Suppressor macrophage treated with lipopolysaccharide for 1 hour (primary cell): Measurements from ENCODE around the gene BAMBI.
A peak's percentile ranks its signal among the peaks of the same experiment; 100 is the strongest.

Source experiments
- DNase-seq, 3 donors: peaks; one replicate each; pipeline ENCODE4 v3.0.0-alpha.2; 2020 to 2022

Gene BAMBI

DNA sequence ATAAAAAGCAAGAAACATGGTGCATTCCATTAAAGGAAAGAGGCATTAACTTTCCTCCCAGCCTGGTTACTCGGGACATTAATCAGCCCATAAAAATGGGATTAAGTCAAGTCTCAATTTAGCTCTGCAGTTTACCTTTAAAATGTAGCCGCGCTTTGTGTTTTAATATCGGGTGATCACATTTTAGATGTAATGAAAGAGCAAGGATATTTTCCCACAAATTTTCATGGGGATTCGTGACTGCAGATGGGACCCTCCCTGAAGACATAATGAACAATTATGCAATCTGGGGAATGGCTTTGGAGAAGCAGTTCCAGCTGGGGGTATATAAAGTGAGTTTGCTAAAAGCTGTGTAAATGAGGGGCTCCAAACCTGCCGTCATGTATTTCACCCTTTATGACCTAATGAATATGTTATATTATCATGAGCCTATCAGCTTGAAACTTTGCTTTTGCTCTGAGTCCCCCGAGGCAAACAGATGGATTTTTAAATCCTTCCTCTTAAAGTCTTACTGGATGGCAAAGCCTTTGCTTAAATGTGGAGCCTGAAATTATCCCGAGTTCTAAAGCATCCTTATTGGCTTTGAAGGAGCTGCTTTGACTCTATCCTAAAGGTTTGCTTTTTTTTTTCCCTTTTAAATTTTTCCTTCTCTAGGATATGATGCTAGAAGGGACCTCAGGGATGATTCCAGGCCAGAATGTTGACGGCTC lies 31.8 kb downstream of the BAMBI start:
- no peak for DNase-seq

DNA sequence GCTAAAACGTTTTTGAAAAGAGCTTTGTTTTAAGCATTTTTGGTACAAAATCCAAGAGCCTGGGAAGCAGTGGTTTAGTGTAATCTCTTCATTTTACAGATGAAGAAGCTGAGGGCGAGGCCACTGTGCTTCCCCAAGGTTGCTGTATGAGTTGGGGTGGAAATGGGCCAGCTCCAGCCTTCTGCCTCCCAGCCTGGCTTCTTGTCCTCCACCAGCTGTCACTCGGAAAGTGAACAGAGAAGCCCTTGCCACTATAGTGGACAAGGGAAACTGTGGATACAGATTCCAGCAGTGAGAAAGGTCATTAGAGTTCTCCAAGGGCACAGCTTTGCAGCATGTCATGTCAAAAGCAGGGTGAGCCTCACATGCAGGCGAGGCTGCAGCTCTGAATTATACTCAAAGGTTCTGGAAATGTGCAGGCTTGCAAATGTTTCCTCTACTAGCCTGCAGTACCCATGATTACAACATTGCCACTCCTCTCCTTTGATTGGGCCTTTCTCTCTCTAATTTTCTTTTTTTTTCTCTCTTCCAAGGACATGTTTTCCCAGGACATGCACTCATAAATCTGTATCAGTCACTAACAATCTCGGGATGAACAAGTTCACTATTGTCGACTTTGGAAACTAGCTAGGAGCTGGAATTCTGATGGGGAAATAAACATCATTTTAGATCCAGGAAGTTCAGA lies 33.0 kb downstream of the BAMBI start:
- DNase-seq, result no peak

DNA sequence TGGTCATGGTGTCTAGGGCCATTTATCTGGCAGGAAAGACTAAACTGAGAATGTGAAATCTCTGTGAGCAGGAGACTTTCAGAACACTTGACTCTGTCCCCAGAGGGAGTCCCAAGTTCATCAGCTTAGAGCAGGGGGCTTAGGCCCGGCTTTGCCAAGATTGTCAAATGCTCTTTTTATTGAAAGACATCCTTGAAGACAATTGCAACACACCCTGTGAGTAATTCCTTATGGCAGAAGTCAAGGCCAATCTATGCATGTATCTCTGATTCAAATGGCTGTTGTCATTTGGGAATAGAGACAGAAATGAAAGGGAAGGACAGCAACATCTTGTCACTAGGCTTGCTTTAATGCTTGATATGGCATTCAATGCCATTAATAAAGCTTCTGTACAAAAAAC lies 33.7 kb downstream of the BAMBI start:
- DNase-seq, result no peak

DNA sequence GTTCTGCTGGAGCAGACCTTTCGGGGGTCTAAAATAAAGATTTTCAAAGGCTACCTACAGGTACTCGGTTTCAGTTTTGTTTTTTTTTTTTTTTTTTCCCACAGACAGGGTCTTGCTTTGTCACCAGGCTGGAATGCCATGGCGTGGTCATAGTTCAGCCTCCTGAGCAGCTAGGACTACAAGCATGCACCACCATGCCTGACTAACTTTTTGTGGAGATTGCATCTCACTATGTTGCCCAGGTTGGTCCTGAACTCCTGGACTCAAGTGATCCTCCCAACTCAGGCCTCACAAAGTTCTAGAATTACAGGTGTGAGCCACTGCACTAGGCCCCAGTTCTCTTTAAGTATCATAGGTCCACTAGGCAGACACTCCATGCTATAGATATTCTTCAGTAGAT lies 34.5 kb downstream of the BAMBI start:
- DNase-seq, result no peak

DNA sequence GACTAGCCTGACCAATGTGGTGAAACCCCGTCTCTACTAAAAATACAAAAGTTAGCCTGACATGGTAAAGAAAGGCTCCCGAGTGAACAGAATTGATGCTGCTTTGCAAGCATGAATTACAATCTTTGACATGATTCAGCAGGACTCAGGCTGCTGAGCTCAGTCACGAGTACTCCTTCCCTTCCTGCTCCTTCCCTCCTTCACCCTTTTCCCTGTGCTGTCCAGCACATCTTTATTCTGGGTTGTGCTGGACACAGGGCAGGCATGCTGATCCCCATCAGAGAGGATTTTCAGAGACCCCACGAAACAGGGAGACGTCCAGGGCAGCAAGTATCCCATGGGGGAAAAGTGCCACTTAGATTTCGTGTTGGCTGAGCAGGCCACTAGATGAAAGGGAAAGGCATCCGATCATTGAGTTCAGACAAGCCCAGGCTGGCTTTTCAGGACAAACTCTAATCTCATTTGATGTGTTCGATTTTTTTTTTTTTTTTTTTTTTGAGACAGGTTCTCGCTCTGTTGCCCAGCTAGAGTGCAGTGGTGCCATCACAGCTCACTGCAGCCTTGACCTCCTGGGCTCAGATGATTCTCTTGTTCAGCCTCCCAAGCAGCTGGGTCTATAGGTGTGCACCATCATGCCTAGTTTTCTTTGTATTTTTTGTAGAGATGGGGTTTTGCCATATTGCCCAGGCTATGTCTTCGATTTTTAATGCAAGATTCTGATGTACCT lies 36.5 kb downstream of the BAMBI start:
- no peak for DNase-seq

DNA sequence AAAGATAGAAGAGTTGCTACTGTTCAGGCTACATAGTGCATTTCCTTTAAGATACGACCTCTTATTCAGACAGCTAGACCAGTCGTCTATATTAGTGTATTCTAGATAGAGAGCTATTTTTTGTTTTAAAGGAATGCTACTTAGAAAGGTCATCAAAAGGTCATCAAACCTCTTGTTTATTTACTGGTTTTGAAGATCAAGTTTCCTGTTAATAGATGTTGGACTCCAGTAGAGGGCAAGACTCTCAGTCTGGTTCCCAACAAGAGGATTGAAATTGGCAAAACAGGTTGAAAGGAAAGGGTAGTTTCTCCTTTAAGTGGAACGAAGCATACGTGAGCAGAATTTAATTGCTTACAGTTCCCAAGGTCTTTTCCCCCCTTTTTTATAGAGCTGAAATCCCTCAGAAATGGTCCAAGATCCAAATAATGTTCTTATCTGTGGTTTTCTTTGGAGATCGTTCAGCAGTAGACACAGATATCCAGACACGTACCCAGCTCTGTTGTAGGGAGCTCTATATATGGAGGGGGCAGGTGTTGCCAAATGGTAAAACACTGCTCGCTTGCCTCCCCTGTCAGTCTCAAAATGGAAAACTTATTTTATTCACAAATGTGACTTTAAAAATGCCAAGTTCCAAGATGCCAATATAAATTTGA lies 37.2 kb downstream of the BAMBI start:
- DNase-seq, result no peak

DNA sequence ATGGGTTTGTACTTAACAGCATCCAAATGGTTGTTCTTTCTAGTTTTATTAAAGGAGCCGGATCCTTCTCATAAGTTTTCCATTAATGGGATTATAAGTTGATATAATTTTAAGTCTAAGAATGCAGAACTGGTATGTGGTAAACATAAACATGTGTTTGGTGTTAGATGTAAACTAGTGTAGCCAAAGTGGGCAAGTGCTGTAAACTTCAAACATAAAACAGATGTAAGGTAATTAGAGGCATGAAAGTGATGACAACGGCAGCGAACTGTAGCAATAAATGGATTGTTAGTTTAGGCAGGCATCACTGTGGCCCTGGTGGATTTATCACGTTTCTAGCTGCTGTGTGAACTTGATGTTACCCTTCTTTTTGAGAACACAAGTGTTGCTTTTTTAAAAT lies 37.9 kb downstream of the BAMBI start:
- no peak for DNase-seq

DNA sequence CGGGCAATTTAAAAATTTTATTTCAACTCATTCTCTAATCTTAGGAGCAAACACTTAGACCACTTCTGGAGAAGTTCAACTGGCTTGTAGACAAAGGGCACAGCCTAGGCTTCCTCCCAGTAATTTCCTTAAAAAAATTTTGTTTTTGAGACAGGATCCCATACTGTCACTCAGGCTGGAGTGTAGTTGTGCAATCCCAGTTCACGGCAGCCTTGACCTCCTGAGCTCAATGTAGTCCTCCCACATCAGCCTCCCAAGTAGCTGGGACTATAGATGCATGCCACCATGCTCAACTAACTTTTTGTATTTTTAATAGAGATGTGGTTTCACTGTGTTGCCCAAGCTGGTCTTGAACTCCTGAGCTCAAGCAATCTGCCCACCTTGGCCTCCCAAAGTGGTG lies 38.4 kb downstream of the BAMBI start:
- no peak for DNase-seq

DNA sequence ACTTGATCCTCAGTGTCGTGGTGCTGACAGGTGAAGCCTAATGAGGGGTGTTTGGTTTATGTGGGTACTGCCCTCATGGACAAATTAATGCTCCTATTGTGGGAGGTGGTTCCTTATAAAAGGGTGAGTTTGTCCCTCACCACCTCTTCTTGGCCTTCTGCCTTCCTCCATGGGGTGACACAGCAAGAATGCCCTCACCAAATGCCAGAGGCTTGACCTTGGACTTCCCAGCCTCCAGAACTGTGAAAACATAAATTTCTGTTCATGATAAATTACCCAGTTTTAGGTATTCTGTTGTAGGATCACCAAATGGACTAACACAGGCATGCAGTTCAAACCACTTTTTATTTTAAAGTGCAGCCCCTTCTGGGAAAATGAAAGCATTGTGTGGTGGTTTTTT lies 39.4 kb downstream of the BAMBI start:
- no peak for DNase-seq

DNA sequence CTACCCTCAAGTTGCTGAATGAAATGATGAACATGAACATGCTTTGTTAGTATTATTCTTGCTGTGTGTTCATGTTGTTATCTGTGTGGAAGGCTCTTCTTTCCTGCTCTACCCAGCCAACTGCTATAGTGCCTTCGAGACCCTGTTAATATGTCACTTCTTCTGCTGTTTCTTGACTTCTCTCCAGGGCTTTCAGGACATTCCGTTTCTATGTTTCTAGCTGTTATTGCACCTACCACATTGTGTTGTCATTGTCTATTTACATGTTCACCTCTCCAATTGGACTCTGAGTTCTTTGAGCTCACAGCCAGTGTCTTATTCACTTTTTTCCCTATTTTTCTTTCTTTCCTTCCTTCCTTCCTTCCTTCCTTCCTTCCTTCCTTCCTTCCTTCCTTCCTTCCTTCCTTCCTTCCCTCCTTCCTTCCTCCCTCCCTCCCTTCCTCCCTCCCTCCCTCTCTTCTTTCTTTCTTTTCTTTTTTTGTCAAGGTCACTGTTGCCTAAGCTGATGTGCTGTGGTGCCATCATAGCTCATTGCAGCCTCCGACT lies 40.4 kb downstream of the BAMBI start:
- DNase-seq, result no peak

DNA sequence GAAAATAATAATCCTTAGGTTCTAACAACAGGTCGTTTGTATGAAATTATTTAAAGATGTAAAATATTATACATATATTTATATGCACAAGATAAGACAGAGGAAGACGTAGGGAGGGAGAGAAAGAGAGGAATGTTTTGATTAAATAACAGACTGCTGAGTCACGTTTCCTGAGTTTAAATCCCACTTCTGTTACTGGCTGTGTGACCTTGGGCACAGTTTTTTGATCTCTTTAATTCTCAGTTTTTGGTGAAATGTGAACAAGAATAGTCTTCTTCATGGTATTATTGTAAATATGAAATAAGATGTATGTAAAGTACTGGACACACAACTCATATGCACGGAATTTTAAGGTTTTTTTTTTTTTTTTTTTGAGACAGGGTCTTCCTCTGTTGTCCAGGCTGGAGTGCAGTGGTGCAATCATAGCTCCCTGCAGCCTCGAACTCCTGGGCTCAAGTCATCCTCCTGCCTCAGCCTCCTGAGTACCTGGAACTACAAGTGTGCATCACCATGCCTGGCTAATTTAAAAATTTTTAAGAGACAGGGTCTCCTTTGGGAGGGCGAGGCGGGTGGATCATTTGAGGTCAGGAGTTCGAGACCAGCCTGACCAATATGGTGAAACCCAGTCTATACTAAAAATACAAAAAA lies 42.6 kb downstream of the BAMBI start:
- DNase-seq, result no peak

DNA sequence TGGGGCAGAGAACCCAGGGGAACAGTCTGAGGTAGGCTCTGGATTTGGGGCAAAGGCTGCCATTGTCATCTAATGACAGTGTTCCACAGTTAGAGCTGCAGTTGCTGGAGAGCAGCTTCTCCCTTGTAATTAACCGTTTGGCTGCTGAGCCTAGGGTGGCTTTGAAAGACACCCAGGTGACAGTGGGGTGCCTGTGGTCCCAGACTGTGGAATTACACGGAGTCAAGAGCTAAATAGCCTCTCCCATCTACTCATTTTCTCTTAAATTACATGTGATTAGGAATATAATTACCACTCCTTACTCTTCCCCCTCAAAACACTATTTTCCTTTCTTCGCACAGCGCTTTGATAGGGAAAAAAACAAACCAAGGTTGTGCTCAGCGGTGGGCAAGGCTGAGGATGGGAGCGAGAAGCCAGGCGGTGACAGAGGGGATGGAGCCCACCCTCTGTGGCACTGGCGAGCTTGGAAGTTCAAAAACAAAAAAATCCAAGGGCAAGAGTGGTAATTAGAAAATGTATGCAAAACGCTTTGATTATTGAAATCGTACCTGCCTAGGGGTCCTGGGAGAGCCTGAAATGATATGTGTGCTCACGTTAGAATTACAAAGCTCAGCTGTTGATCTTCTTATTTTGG lies 44.1 kb downstream of the BAMBI start:
- DNase-seq, result no peak

DNA sequence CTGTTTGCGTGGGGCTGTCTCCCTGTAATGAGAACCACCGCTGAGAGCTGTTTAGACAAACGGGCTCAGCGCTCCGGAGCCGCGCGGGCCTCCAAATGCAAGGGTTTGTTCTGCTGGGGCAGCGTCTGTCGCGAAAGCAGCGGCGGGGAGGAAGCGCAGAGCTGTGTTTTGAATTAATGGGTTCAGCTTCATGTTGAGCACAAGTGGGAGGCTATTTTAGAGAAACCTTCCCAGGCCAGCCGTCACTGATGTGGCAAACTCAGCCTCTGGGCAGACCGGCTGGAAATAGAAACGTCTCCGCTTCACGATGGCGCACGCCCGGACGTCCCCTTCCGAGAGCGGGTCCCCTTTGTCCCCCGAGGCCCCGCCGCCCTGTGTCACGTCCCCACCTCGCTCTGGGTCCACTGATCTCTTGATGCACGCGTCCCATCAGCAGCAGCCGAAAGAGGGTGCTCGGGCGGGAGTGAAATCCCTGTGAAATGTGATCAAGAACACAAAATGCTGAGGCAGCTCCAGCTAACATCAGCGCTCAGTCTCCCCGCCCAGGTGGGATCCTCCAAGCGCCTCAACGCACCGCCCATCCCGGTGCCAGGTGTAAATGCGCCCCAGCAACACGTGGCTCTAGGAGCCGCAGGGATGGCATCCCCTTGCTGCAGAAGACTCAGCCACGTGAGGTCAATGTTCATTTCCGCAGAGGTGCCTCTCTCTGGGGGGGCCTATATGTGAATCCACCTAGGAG lies 44.9 kb downstream of the BAMBI start:
- DNase-seq, result peak in 1 of 3 donors; percentile 15

DNA sequence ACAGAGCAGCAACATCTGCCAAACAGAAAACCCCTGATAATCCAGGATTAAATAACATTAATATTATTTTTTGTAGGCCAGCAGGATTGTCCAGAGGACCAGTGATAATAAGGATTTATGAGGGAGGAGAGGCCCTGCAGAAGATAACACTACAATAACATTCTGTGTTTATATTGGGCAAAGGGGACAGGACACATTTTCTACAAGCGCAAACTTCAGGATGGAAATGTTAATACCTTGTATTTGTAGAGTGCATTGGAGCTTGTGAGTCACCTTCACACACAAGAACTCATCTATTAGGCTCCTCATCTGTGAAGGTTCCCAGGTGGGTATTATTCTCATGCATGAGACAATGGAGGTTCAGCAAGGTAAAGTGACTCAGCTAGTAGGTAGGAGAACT lies 51.0 kb downstream of the BAMBI start:
- peak in 1 of 3 donors; percentile 6 for DNase-seq

DNA sequence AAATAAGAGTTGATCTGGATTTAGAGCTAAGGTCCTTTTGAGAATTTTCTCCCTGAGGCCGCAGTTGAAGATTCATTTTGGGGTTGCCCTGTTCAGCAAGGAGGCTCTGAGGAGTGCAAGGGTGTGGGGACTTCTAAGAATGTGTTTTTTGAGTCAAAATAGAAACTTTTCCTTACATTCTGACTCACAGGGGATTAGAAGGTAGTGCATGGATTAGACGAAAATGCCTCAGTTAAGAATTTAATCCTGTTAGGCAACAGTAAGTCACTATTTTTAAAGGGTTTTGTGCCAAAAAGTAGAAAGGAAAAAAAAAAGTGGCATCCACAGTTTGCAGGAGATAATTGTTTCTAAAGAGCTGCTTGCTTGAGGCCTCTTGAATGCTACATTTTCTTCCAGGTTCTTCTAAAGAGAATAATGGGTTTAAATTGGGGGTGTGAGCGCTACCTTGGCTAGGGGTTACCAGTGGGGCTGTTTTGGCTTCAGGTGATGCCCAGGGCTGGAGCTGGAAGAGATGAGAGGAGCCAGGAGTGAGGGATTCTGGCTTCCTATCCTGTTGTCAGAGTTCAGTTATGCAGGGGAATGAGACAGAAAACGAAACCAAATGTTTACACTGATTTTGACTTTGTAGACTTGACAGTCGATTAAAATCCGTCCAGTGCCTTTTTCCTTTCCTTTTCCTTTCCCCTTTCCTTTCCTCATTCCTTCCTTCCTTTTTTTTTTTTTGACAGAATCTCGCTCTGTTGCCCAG lies 52.9 kb downstream of the BAMBI start:
- DNase-seq, result peak in 2 of 3 donors; percentile 3 to 16

DNA sequence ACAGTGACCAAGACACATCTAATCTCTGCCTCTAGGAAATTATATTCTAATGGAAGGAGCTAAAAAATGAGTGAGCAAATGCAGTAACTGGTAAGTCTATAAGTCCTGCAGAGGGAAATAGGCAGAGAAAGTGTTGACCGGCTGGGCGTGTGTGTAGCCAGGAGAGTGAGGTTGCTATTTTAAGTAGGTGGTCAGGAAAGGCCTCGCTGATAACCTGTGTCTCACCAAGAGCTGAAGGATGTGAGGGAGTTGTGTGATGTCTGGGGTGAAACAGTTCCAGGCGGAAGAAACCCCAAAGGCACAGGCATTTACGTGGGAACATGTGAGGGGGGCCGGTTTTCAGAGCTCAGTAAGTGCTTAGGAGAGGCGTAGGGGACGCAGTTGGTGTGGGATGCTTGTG lies 54.8 kb downstream of the BAMBI start:
- peak in 1 of 3 donors; percentile 12 for DNase-seq
